VCaP (cell line): Measurements from ENCODE around the gene FHAD1.
"Not testable (repeated sequence)": the region's sequence is repeated elsewhere in the genome, so short reads cannot be mapped to it uniquely, and the experiment has no call there.

ENCODE experiments used
- H3K27ac ChIP-seq: fragments of 450-650 bp; 2 replicates; pipeline ENCODE4 v1.5.1; 2017
- TF ChIP-seq, protein P1 (sequence below): fragments of 450-650 bp; conservative IDR thresholded peaks from 2 replicates; pipeline ENCODE4 v1.5.1; 2017; ENCODE audit warnings: mild to moderate bottlenecking, moderate library complexity

Gene FHAD1

DNA sequence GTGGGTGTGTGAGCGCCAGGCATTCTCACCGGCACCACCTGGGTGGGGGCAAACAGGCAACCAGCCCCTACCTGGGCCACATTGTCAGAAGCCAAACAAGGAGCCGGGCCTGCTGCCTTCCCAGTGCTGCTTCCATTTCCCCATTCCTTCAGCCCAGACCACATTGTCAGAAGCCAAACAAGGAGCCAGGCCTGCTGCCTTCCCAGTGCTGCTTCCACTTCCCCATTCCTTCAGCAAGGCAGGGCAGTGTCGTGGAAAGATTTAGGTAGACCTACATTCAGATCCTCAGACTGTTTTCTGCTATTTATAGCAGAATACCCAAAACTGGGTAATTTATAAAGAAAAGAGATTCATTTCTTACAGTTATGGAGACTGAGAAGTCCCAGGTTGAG, 115.7 kb downstream of the FHAD1 start:
- H3K27ac ChIP-seq = no peak overlapping the region
- TF ChIP-seq, protein P1, sequence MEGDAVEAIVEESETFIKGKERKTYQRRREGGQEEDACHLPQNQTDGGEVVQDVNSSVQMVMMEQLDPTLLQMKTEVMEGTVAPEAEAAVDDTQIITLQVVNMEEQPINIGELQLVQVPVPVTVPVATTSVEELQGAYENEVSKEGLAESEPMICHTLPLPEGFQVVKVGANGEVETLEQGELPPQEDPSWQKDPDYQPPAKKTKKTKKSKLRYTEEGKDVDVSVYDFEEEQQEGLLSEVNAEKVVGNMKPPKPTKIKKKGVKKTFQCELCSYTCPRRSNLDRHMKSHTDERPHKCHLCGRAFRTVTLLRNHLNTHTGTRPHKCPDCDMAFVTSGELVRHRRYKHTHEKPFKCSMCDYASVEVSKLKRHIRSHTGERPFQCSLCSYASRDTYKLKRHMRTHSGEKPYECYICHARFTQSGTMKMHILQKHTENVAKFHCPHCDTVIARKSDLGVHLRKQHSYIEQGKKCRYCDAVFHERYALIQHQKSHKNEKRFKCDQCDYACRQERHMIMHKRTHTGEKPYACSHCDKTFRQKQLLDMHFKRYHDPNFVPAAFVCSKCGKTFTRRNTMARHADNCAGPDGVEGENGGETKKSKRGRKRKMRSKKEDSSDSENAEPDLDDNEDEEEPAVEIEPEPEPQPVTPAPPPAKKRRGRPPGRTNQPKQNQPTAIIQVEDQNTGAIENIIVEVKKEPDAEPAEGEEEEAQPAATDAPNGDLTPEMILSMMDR = no peak

DNA sequence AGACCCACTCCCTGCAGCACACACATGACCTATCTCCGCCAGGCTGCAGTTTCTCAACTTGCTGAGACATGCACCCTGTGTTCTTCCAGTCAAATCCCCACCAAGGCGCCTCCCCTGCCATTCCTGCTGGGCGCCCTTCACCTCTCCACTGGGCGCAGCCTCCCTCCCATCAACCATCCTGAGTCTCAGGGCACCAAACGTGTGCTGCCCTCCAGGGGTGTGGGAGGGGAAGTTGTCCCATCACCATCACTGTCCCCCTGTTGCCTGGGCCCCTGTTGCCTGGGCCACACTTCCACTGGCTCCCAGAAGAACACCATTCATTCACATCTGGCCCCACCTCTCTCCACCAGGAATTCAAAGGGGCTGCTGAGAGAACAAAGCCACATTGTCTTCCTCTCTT, 117.7 kb downstream of the FHAD1 start:
- H3K27ac ChIP-seq = no peak overlapping the region
- TF ChIP-seq, protein P1 = no peak

DNA sequence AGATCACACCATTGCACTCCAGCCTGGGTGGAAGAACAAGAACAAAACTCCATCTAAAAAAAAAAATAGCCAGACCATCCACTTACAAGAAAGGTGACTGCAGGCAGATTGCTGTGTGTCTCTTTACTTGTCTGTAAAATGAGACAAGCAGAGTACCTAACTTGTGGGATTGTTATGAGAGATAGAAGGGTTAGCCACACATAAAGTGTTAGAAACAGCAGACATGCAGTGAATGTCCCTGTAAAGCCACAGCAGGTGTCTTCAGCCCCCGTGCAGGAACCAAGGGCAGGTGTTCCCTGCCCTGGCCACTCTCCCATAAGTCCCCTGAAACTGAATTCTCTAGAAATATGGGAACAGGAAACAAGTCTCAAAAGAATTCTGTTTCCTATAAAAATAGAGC, 121.9 kb downstream of the FHAD1 start:
- no peak overlapping the region for H3K27ac ChIP-seq
- TF ChIP-seq, protein P1 = no peak

DNA sequence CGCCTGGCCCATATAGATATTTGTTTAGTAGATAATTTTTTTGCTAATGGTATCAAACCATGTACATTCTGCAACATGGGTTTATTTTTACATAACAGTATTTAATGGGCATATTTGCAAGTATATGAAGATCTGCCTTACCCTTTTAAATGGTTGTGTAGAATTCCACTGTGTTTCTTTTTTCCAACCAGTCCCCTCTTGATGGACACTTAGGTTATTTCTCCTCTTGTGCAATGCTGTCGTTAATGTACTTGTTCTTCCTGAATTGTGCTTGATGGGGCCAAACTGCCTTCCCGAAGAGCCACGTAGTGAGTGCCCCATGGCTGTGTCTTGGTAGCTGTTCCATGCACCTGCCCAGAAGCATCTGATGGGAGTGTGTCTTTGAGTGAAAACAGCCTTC, 123.2 kb downstream of the FHAD1 start:
- TF ChIP-seq, protein P1 = no peak
- peak overlapping the region; percentile 52; the same call in 1 of the 2 replicates for H3K27ac ChIP-seq

DNA sequence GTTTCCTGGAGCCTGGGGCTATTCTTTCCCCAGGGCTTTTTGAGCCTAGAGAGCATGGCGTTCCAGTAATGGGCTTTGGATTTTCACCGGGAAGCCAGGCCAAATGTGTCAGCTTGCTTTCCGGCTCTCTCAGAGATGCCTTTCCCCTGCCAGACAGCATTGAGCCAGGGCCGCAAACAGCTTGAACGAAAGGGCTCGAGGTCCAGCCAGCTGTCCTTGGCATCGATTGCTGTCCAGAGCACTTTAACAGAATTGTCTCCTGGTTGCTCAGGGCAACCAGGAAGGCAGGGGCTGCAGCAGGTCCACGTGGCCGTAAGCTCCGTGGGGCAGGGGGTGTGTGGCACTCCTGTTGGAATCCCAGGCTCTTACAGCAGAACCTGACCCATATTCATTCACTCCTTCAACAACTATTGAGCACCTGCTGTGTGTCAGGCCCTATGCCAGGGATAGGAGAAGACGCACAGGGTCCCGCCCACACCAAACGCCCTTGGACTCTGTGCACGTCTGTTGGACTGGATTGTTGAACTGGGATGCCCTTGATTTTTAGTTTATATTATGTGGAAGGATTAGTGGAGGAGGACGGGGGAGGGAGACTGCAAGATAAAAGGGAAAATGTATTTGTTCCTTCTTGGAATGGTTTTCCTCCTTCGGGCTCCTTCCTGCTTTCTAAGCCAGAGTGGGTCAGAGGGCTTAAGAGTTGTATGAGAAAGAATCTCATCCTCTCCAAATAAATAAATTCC, 123.9 kb downstream of the FHAD1 start:
- TF ChIP-seq, protein P1 = no peak
- H3K27ac ChIP-seq = peak overlapping the region; percentile 52

DNA sequence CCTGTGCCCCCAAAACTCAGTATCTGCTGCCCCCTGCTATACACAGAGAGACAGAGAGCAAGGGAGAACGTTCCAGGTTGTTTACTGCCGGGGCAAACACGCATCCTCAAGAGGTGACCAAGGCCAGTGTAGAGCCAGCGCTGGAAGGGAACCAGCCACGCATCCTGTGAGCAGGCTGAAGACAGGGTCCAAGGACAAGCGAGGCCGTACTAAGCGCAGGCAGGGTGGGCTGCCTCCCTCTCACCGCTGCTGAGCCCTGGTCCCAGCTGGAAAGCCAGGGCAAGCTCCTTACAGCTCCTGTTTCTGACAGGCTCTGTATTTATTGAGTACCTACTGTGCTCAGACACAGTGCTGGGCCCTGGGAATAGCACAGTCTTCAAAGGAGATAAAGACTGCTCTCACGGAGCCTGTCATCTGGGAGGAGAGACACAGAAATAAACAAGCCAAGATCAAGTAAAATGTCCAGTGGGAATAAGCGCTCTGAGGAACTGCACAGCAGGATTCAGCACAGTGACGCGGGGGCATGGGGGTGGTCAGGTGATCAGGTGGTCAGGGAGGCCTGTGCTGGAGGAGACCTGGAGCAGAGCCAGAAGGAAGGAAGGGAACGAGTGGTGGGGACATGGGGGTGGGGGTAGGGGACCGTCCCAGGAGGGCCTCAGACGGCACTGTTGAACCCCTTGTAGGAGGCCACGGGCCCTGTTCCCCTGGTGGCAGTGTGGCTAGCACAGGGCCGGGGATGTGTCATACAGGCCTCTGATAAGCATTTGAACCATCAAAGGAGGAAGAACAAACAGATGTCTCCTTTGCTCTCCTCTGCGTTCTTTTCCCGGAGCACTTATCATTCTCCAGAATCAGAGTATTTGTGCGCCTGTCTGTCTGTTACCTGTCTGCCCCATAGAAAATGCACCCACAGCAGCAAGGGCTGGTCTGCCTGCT, 124.9 kb downstream of the FHAD1 start:
- H3K27ac ChIP-seq = peak overlapping the region; percentile 52
- TF ChIP-seq, protein P1 = no peak

DNA sequence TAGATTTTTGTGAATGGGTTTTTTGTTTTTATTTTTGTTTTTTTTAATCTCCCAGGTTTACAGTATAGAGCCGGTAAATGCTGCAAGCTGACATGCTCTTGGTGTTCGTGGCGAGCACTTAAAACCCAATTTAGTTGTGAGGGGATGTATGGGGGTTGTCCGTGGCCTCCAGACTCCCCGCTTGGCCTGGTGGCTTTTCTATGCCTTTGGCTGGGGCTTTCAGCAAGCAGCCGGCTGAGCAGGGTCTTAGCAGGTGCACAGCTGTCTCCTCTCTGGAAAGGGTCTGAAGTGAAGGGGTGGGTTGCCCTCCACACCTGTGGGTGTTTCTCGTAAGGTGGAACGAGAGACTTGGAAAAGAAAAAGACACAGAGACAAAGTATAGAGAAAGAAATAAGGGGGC, 131.7 kb downstream of the FHAD1 start:
- no peak overlapping the region for H3K27ac ChIP-seq
- TF ChIP-seq, protein P1 = no peak

DNA sequence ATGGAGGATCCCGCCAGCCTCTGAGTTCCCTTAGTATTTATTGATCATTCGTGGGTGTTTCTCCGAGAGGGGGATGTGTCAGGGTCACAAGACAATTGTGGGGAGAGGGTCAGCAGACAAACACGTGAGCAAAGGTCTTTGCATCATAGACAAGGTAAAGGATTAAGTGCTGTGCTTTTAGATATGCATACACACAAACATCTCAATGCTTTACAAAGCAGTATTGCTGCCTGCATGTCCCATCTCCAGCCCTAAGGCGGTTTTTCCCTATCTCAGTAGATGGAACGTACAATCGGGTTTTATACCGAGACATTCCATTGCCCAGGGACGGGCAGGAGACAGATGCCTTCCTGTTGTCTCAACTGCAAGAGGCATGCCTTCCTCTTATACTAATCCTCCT, 132.1 kb downstream of the FHAD1 start:
- not testable (repeated sequence) for H3K27ac ChIP-seq
